Lung (tissue), 12 donors: ENCODE results near the gene MEGF9. TPM values are rescaled to one million over a fixed set of nuclear protein-coding genes. Genes with fewer than 3 reads are reported as not detected.

Experiments
- ATAC-seq: fragments of 200-7000 bp; cut with Tn5 transposase; one replicate; pipeline ENCODE4 v1.9.1; 2020; ENCODE audit warnings: moderate number of reproducible peaks; ENCODE audit not compliant: insufficient read depth, low FRiP score
- DNase-seq, 3 donors: peaks; one replicate each; pipeline ENCODE4 v3.0.0-alpha.2; 2013 to 2017
- H3K27ac ChIP-seq, 2 donors: one replicate each; pipeline ENCODE4 v1.5.1; 2013; ENCODE audit warnings: mild to moderate bottlenecking in 2 of 2, moderate library complexity in 2 of 2, control low read depth in 1 of 2, inconsistent platforms in 1 of 2, low read depth in 1 of 2, low read length in 1 of 2
- H3K27me3 ChIP-seq, 3 donors: one replicate each; pipeline ENCODE4 v1.5.1; 2013; ENCODE audit warnings: low read length in 2 of 3; ENCODE audit not compliant: control insufficient read depth in 3 of 3, insufficient read depth in 3 of 3
- H3K36me3 ChIP-seq, 4 donors: one replicate each; pipeline ENCODE4 v1.5.1; 2013; ENCODE audit warnings: low read length in 4 of 4, mild to moderate bottlenecking in 1 of 4, moderate library complexity in 1 of 4; ENCODE audit not compliant: control insufficient read depth in 4 of 4, insufficient read depth in 4 of 4
- H3K4me1 ChIP-seq, 5 donors: one replicate each; pipeline ENCODE4 v1.5.1; 2013; ENCODE audit warnings: low read length in 5 of 5, mild to moderate bottlenecking in 2 of 5, moderate library complexity in 1 of 5; ENCODE audit not compliant: control insufficient read depth in 5 of 5, insufficient read depth in 5 of 5
- H3K4me3 ChIP-seq: one replicate; pipeline ENCODE4 v1.5.1; 2013; ENCODE audit warnings: mild to moderate bottlenecking, control low read depth, moderate library complexity
- H3K9ac ChIP-seq, 2 donors: one replicate each; pipeline ENCODE4 v1.5.1; 2013; ENCODE audit warnings: low read length in 2 of 2, control low read depth in 1 of 2; ENCODE audit not compliant: insufficient read depth in 1 of 2
- H3K9me3 ChIP-seq, 4 donors: one replicate each; pipeline ENCODE4 v1.5.1; 2013; ENCODE audit warnings: low read length in 3 of 4, mild to moderate bottlenecking in 1 of 4, moderate library complexity in 1 of 4; ENCODE audit not compliant: control insufficient read depth in 4 of 4, insufficient read depth in 3 of 4
- CTCF ChIP-seq: IDR thresholded peaks from 2 replicates; pipeline ENCODE4 v1.5.1; 2012; ENCODE audit warnings: mild to moderate bottlenecking; ENCODE audit errors: control extremely low read depth, extremely low read depth
- WGBS, 2 donors: extraction: QIAGEN DNeasy Blood & Tissue Kit; methylation state at CpG; one replicate each; pipeline ENCODE4 v1.1.7; 2013; 5-methylcytosine and 5-hydroxymethylcytosine counted together
- polyA plus RNA-seq, 2 donors: library from polyadenylated mRNA; stranded (reverse); fragments of 200-250 nt; gene quantifications; one replicate each; pipeline ENCODE4 v1.2.1, GENCODE V29; 2013
- total RNA-seq, 2 donors: library from RNA; depleted of rRNA in 1 of 2; stranded (reverse); fragments of >200 nt in 1 of 2; gene quantifications; one replicate each; pipeline ENCODE4 v1.2.1, GENCODE V29; 2014 to 2021
- donor health status: control.
- donor health status: control.
- donor health status: Bipolar disorder and iron deficiency.
- donor health status: healthy.
- donor health status: DM: yes; HTN: yes; CAD: no.

The MEGF9 gene
- total and polyA plus RNA-seq, 4 donors: 19.2 to 48.3 (median 30.6) TPM

DNA sequence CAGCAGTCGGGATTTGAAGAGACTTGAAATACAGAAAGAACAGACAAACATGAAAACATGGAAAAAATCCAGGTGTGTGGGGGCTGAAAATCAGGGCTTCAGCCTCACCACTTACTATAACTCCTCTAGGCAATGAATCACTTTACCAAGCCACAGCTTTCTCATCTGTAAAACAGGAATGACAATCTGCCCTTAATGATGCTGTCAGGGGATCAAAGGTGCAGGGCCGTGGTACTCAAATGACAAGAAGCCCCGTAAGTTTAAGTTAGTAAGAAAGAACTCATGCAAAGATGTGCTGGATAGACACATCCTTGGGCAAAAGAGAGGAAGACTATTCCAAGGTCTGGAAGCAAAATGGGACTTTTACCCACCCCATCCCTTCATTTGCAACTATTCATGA is 44.3 kb upstream of the MEGF9 start:
- H3K9ac ChIP-seq: no peak overlapping the region
- no peak for TF ChIP-seq CTCF
- H3K9me3 ChIP-seq: no peaks in the 10 kb centered on the region
- 83 to 95% methylated on average over 3 of the region's 3 CpGs for WGBS, 2 donors
- no peaks in the 10 kb centered on the region for H3K27me3 ChIP-seq
- no peak for DNase-seq
- ATAC-seq: no peak
- H3K36me3 ChIP-seq: peaks cover 0 to 22% (median 11%) of the 10 kb centered on the region in 4 donors
- H3K27ac ChIP-seq: no peak overlapping the region
- H3K4me1 ChIP-seq: peaks cover 0 to 3% (median 0%) of the 10 kb centered on the region in 5 donors
- no peak overlapping the region for H3K4me3 ChIP-seq

GRCh38 chr9:120757026-120757913 is 43.0 kb upstream of the MEGF9 start:
- no peak overlapping the region for H3K27ac ChIP-seq
- H3K27me3 ChIP-seq: no peaks in the 10 kb centered on the region
- DNase-seq: no peak
- H3K36me3 ChIP-seq: peaks cover 0 to 11% (median 3%) of the 10 kb centered on the region in 4 donors
- H3K4me1 ChIP-seq: peaks cover 0 to 3% (median 0%) of the 10 kb centered on the region in 5 donors
- 27 to 44% methylated on average over 6 of the region's 6 CpGs for WGBS, 2 donors
- no peak for TF ChIP-seq CTCF
- no peak overlapping the region for H3K4me3 ChIP-seq
- H3K9me3 ChIP-seq: no peaks in the 10 kb centered on the region
- ATAC-seq: no peak
- H3K9ac ChIP-seq: no peak overlapping the region

GRCh38 chr9:120756531-120756930 is 42.3 kb upstream of the MEGF9 start:
- Histone ChIP-seq H3K36me3 (peaks cover 0 to 9% (median 2%) of the 10 kb centered on the region in 4 donors), H3K27ac (no peak overlapping the region), H3K4me3 (no peak overlapping the region), H3K9me3 (no peaks in the 10 kb centered on the region), H3K27me3 (no peaks in the 10 kb centered on the region), H3K9ac (no peak overlapping the region), H3K4me1 (peaks cover 0 to 3% (median 0%) of the 10 kb centered on the region in 5 donors)
- ATAC-seq: no peak
- peak in 1 of 3 donors; percentile 12 for DNase-seq
- TF ChIP-seq CTCF: no peak
- 5 to 11% methylated on average over 1 of the region's 1 CpG for WGBS, 2 donors
